Measurements from ENCODE around the gene A2M. TPM values are rescaled to one million over a fixed set of nuclear protein-coding genes. Genes with fewer than 3 reads are reported as not detected.

Gene A2M
- total and polyA plus RNA-seq, 2 experiments from 2014 or later, result 0.92 TPM; not detected in 1

DNA sequence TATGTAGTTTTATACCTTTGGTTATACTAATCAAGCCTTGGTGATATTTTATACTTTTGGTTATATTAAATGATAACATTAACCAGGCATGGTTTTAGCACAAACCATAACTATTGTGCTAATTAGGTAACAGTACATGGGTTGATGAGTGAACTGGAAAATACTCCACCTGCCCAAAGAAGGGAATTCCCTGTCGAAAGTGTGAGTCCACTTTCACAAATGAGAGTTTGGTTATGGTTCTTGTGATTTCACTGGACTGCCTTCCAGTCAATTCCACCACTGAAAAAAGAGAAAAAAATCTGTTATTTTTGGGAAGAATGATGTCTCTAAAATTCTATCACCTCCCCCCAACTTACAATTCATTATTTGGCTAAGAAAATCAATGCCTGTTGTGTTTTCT, 9.7 kb downstream of the A2M start (continued):
- TF ChIP-seq, protein P1, sequence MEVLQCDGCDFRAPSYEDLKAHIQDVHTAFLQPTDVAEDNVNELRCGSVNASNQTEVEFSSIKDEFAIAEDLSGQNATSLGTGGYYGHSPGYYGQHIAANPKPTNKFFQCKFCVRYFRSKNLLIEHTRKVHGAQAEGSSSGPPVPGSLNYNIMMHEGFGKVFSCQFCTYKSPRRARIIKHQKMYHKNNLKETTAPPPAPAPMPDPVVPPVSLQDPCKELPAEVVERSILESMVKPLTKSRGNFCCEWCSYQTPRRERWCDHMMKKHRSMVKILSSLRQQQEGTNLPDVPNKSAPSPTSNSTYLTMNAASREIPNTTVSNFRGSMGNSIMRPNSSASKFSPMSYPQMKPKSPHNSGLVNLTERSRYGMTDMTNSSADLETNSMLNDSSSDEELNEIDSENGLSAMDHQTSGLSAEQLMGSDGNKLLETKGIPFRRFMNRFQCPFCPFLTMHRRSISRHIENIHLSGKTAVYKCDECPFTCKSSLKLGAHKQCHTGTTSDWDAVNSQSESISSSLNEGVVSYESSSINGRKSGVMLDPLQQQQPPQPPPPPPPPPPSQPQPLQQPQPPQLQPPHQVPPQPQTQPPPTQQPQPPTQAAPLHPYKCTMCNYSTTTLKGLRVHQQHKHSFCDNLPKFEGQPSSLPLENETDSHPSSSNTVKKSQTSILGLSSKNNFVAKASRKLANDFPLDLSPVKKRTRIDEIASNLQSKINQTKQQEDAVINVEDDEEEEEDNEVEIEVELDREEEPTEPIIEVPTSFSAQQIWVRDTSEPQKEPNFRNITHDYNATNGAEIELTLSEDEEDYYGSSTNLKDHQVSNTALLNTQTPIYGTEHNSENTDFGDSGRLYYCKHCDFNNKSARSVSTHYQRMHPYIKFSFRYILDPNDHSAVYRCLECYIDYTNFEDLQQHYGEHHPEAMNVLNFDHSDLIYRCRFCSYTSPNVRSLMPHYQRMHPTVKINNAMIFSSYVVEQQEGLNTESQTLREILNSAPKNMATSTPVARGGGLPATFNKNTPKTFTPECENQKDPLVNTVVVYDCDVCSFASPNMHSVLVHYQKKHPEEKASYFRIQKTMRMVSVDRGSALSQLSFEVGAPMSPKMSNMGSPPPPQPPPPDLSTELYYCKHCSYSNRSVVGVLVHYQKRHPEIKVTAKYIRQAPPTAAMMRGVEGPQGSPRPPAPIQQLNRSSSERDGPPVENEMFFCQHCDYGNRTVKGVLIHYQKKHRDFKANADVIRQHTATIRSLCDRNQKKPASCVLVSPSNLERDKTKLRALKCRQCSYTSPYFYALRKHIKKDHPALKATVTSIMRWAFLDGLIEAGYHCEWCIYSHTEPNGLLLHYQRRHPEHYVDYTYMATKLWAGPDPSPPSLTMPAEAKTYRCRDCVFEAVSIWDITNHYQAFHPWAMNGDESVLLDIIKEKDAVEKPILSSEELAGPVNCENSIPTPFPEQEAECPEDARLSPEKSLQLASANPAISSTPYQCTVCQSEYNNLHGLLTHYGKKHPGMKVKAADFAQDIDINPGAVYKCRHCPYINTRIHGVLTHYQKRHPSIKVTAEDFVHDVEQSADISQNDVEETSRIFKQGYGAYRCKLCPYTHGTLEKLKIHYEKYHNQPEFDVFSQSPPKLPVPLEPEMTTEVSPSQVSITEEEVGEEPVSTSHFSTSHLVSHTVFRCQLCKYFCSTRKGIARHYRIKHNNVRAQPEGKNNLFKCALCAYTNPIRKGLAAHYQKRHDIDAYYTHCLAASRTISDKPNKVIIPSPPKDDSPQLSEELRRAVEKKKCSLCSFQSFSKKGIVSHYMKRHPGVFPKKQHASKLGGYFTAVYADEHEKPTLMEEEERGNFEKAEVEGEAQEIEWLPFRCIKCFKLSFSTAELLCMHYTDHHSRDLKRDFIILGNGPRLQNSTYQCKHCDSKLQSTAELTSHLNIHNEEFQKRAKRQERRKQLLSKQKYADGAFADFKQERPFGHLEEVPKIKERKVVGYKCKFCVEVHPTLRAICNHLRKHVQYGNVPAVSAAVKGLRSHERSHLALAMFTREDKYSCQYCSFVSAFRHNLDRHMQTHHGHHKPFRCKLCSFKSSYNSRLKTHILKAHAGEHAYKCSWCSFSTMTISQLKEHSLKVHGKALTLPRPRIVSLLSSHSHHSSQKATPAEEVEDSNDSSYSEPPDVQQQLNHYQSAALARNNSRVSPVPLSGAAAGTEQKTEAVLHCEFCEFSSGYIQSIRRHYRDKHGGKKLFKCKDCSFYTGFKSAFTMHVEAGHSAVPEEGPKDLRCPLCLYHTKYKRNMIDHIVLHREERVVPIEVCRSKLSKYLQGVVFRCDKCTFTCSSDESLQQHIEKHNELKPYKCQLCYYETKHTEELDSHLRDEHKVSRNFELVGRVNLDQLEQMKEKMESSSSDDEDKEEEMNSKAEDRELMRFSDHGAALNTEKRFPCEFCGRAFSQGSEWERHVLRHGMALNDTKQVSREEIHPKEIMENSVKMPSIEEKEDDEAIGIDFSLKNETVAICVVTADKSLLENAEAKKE (CRISPR knock-in tag; IDR thresholded peaks at IDR 0.05), result no peak
- no peak for TF ChIP-seq STAT1 (IDR thresholded peaks at IDR 0.05; ENCODE audit: unreplicated experiment)
- TF ChIP-seq POLR2AphosphoS5 (IDR thresholded peaks at IDR 0.05; ENCODE audit: low read depth), result no peak

DNA sequence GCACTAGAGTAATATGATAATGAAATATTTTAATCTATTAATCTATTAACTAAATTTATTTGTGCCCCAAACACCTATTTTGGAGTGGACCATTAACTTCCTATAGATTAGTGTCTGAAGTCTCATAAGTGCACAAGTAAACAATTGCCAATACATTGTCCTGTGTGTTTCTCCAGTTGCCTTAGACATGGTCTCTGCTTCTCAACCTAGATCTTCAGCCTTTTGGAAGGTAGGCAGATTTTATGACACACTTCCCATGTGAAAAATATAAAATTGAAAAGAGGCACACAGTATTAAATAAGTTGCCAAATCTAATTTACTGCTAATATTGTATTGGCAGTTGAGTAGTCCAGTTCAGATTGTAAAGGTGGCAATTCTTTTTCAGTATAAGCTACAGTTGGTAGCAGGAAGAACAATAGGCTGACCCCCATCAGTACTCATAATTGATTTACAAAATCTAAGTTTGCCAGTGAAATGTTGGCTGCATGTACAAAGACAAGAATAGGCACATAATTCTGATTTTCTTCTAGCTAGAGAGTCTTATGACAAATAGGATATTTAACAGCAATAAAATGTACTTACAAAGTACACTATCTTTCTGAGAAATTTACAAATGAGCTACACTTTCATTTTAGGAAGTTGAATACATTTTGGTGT, 10.8 kb downstream of the A2M start:
- no peak for DNase-seq (ENCODE audit: low spot score)
- H3K4me1 Mint-ChIP-seq, result no peaks in the 10 kb centered on the region
- Histone ChIP-seq H3K4me2 (no peak overlapping the region), H3K4me1 (ENCODE audit: insufficient read depth) (no peaks in the 10 kb centered on the region), H3K27me3 (ENCODE audit: insufficient read depth) (no peaks in the 10 kb centered on the region), H3F3A (replicated peaks; ENCODE audit: low read depth) (no peaks in the 10 kb centered on the region), H3K4me3 (no peak overlapping the region), H3K79me2 (replicated peaks; ENCODE audit: insufficient read depth) (no peaks in the 10 kb centered on the region), H4K20me1 (replicated peaks; ENCODE audit: insufficient read depth) (no peaks in the 10 kb centered on the region), H3K27ac (ENCODE audit: low read depth) (no peak overlapping the region), H3K36me3 (ENCODE audit: insufficient read depth) (no peaks in the 10 kb centered on the region), H2AFZ (no peak overlapping the region), H3K9me2 (ENCODE audit: insufficient read depth) (peaks cover 2% of the 10 kb centered on the region; the same call in 1 of the 2 replicates)
- H3K27ac Mint-ChIP-seq, result no peak overlapping the region
- H3K4me3 Mint-ChIP-seq, result no peak overlapping the region
- no peaks in the 10 kb centered on the region for H3K27me3 Mint-ChIP-seq (ENCODE audit: insufficient read depth, low read depth, poor library complexity)
- no peaks in the 10 kb centered on the region for H3K9me3 Mint-ChIP-seq
- ATAC-seq, result no peak
- no peaks in the 10 kb centered on the region for H3K36me3 Mint-ChIP-seq (ENCODE audit: low read depth)
- TF ChIP-seq JUNB (IDR thresholded peaks at IDR 0.05; ENCODE audit: unreplicated experiment), result no peak
- no peak for TF ChIP-seq EZH2 (IDR thresholded peaks at IDR 0.05; ENCODE audit: low read depth, unreplicated experiment)
- TF ChIP-seq NANOG (IDR thresholded peaks at IDR 0.05; ENCODE audit: borderline replicate concordance), result no peak
- no peak for TF ChIP-seq EZH2phosphoT487 (IDR thresholded peaks at IDR 0.05; ENCODE audit: unreplicated experiment)
- TF ChIP-seq STAT1 (IDR thresholded peaks at IDR 0.05; ENCODE audit: unreplicated experiment), result no peak
- TF ChIP-seq ZNF114 (CRISPR knock-in tag; IDR thresholded peaks at IDR 0.05), result no peak
- TF ChIP-seq, protein P2, sequence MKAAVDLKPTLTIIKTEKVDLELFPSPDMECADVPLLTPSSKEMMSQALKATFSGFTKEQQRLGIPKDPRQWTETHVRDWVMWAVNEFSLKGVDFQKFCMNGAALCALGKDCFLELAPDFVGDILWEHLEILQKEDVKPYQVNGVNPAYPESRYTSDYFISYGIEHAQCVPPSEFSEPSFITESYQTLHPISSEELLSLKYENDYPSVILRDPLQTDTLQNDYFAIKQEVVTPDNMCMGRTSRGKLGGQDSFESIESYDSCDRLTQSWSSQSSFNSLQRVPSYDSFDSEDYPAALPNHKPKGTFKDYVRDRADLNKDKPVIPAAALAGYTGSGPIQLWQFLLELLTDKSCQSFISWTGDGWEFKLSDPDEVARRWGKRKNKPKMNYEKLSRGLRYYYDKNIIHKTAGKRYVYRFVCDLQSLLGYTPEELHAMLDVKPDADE (IDR thresholded peaks at IDR 0.05), result no peak
- no peak for TF ChIP-seq ZNF331 (CRISPR knock-in tag; IDR thresholded peaks at IDR 0.05; ENCODE audit: low read depth)
- TF ChIP-seq, protein P3, sequence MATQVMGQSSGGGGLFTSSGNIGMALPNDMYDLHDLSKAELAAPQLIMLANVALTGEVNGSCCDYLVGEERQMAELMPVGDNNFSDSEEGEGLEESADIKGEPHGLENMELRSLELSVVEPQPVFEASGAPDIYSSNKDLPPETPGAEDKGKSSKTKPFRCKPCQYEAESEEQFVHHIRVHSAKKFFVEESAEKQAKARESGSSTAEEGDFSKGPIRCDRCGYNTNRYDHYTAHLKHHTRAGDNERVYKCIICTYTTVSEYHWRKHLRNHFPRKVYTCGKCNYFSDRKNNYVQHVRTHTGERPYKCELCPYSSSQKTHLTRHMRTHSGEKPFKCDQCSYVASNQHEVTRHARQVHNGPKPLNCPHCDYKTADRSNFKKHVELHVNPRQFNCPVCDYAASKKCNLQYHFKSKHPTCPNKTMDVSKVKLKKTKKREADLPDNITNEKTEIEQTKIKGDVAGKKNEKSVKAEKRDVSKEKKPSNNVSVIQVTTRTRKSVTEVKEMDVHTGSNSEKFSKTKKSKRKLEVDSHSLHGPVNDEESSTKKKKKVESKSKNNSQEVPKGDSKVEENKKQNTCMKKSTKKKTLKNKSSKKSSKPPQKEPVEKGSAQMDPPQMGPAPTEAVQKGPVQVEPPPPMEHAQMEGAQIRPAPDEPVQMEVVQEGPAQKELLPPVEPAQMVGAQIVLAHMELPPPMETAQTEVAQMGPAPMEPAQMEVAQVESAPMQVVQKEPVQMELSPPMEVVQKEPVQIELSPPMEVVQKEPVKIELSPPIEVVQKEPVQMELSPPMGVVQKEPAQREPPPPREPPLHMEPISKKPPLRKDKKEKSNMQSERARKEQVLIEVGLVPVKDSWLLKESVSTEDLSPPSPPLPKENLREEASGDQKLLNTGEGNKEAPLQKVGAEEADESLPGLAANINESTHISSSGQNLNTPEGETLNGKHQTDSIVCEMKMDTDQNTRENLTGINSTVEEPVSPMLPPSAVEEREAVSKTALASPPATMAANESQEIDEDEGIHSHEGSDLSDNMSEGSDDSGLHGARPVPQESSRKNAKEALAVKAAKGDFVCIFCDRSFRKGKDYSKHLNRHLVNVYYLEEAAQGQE (IDR thresholded peaks at IDR 0.05; ENCODE audit: unreplicated experiment), result no peak
- TF ChIP-seq, protein P4, sequence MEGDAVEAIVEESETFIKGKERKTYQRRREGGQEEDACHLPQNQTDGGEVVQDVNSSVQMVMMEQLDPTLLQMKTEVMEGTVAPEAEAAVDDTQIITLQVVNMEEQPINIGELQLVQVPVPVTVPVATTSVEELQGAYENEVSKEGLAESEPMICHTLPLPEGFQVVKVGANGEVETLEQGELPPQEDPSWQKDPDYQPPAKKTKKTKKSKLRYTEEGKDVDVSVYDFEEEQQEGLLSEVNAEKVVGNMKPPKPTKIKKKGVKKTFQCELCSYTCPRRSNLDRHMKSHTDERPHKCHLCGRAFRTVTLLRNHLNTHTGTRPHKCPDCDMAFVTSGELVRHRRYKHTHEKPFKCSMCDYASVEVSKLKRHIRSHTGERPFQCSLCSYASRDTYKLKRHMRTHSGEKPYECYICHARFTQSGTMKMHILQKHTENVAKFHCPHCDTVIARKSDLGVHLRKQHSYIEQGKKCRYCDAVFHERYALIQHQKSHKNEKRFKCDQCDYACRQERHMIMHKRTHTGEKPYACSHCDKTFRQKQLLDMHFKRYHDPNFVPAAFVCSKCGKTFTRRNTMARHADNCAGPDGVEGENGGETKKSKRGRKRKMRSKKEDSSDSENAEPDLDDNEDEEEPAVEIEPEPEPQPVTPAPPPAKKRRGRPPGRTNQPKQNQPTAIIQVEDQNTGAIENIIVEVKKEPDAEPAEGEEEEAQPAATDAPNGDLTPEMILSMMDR (conservative IDR thresholded peaks at IDR 0.05; ENCODE audit: low read depth in 2 of 2), result no peak
- no peak for TF ChIP-seq CREB1 (CRISPR knock-in tag; IDR thresholded peaks at IDR 0.05; ENCODE audit: low read depth)

Data from GM23338 (cell line).